GM18502 (cell line): ENCODE data around the gene PYURF.
"Not testable (repeated sequence)": the region's sequence is repeated elsewhere in the genome, so short reads cannot be mapped to it uniquely, and the experiment has no call there.

ENCODE experiments used
- ATAC-seq: cut with Tn5 transposase; IDR thresholded peaks from one replicate; pipeline ENCODE4 v1.9.1; 2021; ENCODE audit warnings: mild to moderate bottlenecking; ENCODE audit not compliant: unreplicated experiment, poor library complexity

PYURF gene, protein sequence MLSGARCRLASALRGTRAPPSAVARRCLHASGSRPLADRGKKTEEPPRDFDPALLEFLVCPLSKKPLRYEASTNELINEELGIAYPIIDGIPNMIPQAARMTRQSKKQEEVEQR

DNA sequence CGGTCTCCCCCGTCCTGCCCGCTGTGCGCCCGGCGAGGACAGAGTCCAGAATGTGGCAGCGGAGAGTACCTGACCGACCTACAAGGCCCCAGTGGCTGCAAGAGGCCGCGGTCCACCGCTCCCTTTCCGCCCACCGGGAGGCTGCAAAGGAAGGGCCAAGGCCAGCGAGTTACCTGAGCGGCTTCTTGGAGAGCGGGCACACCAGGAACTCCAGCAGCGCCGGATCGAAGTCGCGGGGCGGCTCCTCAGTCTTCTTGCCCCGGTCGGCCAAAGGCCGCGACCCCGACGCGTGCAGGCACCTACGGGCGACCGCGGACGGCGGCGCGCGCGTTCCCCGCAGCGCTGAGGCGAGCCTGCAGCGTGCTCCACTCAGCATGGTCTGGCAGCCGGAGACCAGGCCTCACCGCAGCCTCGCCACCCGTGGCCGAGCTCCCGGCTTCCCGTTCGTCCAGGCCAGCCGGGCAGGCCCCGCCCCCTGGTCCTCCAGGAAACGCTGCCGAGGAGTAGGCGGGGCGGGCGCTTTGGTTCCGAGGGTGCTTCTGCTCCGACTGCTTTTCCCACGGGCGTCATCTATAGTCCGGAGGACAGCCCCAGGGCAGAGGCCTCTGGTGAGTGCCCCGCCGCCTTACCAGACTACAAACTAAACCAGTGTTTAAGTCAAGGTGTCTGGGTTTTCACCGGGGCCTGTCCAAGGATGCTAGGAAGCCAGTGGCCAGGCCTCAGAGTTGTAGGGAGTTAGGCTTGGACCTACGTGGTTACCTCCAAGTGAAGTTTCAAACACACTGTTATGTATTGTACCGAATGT lies at the start of gene PYURF:
PYURF (minus strand) TSS at position 452 of the 805 bp plus-strand sequence; CDS start at position 376, 76 bp downstream.
- ATAC-seq: peak; percentile 88

DNA sequence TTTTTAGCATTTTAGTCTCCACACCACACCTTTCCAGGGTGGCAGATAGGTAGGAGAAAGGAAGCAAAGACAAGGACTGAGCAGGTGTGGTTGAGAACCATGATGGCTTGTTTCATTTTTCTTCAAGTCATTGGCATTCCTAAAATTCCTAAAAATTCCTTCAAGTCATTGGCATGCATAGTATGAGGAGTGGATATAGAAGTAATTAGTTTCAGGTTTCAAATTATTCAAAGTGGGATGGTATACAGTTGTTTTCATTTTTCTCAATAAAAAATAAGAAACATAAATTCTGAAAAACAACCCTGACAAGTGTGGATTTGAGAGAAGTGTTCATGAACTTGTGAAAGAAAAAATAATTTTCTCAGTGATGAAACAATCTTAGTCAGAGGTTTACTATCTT lies 46.4 kb upstream of the PYURF start:
- no peak for ATAC-seq

DNA sequence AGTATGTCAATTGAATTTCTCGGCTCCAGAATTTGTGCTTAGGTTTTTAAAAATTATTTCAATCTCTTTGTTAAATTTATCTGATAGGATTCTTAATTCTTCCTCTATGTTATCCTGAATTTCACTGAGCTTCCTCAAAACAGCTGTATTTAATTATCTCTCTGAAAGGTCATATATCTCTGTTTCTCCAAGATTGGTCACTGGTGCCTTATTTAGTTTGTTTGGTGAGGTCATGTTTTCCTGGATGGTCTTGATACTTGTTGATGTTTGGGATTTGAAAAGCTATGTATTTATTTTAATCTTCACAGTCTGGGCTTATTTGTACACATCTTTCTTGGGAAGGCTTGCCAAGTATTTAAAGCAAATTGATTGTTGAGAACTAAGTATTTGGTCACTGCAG lies 44.0 kb upstream of the PYURF start:
- ATAC-seq: no peak

DNA sequence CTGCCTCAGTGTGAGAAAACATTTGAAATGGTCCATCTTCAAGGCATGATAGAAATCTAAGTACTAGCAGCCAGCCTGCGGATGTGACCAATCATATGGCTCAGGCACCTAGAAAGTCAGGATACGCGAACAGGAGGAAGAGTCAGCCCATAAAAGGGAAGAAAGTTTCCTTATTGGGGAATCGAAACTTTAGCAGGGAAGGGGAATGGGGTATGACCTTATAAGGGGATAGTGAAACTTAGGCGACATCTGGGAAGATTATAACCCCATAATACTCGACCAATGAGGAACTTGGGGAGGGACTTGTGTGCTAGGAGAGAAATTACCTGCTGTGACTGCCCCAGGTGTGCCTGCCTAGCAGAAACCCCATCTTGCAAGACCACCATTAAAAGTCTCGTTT lies 26.2 kb upstream of the PYURF start:
- ATAC-seq: no peak

DNA sequence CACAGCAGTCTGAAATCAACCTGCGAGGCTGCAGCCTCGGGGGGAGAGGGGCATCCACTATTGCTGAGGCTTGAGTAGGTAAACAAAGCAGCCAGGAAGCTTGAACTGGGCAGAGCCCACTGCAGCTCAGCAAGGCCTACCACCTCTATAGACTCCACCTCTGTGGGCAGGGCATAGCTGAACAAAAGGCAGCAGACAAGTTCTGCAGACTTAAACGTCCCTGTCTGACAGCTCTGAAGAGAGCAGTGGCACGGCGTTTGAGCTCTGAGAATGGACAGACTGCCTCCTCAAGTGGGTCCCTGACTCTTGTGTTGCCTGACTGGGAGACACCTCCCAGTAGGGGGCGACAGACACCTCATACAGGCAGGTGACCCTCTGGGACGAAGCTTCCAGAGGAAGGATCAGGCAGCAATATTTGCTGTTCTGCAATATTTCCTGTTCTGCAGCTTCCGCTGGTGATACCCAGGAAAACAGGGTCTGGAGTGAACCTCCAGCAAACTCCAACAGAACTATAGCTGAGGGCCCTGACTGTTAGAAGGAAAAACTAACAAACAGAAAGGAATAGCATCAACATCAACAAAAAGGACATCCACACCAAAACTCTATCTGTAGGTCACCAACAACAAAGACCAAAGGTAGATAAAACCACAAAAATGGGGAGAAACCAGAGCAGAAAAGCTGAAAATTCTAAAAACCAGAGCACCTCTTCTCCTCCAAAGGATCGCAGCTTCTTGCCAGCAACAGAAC lies 15.9 kb upstream of the PYURF start:
- ATAC-seq: not testable (repeated sequence)

DNA sequence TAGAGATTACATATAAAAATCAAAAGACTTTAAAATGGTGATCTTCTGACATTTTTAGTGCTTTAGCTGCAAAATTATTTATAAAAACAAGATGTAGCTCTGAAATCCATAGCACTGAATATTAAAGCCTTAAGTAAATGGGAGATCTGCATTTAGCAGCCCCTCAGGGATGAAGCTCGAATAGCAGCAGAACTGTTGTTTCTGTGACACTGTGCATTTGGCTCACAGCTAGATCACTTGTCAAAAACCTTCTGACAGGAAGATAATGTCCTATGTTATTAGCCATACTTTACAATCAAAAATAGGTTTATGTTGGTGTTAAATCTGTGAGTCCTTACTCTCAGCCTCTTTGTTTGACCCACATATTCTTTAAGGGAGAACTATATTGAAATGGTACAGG lies 14.1 kb upstream of the PYURF start:
- ATAC-seq: no peak

DNA sequence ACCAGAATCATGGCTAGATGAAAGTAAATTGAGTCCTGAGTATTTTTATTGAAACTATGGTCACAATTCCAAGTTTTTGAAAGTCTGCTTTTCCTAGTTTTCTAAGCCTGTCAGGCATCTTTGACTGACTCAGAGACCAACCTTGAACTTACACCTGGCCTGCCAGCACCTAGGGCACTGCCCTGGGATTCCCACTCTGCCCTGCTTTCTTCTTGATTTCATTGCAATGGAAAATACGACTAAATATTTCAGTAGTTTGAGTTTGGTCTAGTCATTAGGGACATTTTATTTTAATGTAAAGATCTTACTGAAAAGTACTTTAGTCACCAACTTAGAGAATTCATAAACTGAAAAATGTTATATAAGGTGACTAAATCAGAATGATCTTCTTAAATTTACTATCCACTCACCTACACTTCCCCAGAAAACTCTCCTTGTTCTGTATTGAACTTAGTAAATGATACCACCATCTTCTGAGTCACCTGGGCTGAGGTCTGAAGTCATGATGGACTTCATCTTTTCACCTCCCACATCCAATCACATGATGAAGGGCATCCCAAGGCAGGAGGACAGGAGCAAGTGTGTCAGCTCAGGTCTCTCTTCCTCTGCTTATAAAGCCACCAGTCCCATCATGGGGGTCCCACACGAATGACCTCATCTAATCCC lies 11.6 kb upstream of the PYURF start:
- ATAC-seq: no peak

DNA sequence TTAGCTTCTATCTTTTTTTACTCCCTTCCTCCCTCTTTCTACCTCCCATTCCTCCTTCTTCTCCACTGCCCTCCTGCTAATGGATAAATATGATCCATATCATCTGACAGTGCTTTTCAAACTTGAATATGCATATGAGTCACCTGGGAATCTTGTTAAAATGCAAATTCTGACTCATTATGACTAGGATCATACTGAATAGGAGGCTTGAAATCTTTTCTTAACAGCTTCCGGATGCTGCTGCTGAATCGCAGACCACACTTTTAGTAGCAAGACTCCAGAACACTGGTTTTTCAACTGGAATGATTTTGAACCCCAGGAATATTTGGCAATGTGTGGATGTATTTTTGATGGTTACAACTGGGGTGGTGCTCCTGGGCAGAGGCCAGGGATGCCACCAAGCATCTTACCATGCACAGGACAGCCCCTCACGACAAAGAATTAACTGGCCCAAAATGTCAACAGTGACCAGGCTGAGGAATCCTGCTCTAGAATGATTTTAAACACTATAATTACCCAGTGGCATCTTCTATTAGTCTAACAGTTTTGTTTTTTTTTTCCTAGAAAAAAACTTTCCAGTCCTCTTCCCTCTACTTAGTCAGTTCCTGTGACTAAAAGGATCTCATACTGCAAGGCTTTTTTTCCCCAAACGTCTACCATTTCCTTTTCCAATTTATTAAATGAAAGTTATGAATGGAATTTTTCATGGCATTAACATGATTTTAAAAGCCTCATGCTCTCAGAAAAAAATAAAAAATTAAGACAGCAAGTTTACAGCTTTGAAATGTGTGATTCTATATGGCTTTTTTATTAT lies 10.6 kb upstream of the PYURF start:
- ATAC-seq: no peak

DNA sequence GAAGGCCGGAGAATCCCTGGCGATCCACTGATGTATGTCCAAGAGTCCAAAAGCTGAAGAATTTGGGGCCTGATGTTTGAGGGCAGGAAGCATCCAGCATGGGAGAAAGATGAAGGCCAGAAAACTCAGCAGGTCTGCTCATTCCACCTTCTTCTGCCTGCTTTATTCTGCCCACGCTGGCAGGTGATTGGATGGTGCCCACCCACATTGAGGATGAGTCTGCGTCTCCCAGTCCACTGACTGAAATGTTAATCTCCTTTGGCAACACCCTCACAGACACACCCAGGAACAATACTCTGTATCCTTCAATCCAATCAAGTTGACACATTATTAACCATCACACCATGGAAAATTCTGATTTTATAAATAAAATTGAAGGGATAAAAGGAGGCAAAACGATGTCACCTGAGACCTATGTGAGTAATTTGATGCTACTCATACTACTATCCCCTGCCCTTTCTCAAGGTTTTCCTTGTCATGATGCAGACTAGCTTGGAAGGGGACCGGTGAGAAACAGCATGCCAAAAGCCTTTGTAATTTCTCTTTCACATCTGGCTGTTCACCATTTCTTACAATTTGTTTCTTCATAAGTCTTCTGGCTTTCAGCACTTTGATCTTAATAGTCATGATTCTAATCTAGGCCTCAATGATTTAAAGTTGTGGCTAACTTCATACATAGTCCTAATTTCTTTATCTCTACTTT lies 9.7 kb upstream of the PYURF start:
- ATAC-seq: no peak

DNA sequence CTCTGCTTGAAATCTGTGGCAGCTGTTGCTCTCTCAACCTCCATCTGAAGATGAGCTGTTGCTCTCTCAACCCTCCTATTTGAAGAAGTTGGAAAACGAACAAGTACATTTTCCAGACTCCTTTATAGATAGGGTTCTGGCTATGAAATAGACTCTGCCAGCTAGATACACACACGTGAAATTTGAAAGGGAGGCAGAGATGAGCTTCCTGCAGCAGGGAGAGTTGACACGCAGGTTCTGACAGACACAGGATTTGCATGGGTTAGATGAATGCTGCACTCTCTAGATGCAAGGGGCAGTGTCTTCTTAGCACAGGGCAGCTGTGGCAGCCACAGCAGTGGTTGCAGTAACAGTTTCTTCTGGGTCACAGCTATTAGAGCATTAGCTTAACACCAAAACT lies 8.0 kb upstream of the PYURF start:
- ATAC-seq: no peak

DNA sequence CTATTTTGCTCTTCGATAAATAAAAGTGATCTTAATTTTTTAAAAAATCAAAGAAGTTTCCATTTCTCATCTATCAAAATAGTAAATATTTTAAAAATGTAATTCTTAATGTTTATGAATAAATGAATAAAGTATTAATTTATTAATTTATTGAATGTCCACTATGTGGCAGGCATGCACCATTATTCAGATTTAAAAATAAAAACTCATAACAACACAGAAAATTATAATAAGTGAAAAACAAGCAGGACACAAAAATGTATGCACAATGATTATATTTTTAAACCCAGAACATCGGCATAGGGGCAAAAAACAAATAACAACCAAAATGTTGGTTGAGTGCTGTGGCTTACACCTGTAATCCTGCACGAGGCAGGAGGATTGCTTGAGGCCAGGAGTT lies 5.3 kb upstream of the PYURF start:
- no peak for ATAC-seq

DNA sequence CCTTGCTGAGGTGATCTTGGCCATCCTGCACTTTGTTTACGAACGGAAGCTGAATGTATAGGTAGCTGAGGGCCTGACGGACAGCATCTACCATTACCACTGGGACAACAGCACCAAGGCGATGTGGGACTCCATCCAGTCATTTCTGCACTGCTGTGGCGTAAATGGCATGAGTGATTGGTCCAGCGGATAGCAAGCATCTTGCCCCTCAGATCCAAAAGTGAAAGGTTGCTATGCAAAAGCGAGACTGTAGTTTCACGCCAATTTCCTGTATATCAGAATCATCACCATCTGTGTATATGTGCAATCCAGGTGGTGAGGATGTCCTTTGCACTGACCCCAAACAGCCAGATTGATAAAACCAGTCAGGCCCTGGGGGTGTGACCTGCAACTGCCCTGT lies 4.2 kb upstream of the PYURF start:
- peak; percentile 38 for ATAC-seq

DNA sequence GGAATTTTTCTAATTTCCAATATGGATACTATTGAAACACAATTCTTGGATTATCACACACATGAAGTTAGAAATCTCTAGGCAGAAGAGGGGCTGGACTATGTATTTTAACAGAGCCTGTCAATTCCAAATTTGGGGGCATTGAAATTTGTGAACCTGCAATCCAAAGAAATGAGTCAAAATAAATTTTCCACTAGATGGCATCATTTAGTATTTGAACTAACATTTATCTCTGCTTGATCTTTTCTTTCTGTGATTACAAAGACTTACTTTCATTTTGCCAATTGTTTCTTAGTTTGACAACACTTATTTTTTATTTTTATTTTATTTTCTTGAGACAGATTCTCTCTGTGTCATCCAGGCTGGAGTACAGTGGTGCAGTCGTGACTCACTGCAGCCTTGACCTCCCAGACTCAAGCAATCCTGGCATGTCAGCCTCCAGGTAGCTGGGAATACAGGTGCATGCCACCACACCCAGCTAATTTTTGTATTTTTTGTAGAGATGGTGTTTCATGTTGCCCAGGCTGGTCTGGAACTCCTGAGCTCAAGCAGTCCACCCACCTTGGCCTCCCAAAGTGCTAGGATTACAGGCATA lies 2.7 kb upstream of the PYURF start:
- no peak for ATAC-seq

DNA sequence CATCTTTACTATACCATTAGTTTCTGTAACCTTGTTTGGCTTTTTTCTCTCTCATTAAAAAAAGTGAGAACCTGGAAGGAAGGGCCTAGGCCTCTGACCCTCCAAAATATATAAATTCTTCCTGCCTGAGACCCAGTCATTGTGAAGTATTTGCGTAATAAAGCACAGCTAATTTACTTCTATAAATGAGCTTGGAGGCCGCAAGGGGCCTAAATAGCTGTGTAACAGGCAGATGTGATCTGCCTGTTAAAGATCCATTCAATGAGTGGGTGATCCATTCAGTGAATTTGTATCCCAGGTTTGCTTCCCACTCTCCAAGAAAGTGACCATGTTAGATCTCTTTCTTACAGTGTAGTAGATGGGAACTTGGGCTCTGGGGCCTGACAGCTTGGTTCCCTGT lies 595 bp upstream of the PYURF start:
- no peak for ATAC-seq

DNA sequence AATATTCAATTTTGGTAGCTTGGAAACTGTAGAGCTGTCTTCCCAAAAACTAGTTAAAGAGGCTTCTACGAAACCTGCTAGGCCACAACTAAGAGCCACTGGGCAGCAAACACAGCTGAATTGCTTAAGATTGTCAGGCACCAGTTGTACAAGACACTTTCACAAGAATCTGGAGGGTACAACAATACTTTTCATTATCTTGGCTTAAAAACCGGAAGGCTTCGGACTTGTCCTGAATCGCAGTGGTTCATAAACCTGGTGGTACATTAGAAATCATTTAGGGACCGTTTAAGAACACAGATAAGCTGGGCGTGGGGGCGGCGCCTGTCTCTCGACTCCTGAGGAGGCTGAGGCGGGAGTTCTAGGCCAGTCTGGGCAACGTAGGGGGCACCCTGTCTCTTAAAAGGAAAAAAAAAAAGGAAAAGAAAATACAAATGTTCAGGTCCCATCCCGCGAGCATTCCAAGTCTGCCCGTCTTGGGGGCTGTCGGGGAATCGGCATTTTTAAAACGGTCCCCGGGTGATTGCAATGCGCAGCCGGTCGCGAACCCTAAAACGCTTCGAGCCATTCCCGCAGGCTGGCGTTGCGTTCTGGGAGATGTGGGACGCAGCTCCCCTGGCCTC lies 763 bp downstream of the PYURF start:
- ATAC-seq: peak; percentile 19

DNA sequence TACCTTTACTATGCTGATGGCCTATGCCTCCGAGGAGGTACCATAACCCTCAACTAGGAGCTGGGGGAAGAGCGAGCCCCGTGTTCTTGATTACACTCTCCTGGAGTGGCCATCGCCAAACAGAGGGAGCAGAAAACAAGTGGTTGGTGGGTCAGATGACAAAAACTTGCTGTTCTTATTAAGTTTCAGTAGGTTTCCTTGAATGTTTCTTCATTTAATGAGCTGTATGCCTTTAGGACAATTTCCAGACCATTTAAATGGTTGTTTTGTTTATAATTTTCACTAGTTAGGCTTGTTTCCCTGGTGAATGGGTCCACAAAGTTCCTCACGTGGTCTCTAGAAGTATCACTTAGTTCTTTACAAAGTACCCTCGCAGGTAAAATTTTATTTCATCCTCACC lies 4.7 kb downstream of the PYURF start:
- ATAC-seq: no peak

DNA sequence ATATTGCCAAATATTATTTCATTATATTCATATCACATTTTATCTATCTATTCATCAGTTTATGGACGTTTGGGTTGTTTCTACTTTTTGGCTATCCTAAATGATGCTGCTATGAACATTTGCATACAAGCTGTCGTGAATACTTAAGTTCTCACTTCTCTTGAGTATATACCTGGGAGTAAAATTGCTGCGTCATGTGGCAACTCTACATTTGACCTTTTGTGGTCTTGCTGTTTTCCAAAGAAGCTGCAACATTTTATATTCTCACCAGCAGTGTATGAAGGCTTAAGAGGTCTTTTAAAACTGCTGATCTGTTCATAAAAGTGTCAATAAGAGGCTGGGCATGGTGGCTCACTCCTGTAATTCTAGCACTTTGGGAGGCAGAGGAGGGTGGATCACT lies 5.8 kb downstream of the PYURF start:
- no peak for ATAC-seq

DNA sequence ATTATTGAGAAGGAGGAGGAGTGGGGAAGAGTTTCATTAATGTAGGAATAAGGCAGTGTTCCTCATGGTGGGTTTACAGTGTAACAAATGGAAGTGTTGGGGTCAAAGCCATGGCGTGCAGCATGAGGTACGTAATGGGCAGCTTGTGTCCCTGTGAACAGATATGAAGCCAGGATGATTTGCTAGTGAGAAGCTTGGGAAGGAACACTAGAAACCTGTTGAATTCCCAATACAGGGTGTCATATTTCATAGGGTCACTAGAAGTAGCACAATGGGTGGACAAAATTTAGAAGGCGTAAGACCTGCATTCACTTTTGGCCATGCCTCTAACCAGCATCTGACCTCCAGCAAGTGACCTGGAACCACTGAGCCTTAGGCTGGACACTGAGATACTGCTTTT lies 6.8 kb downstream of the PYURF start:
- ATAC-seq: no peak
